K562 (cell line): Measurements from ENCODE around the gene SMG1.

ENCODE experiments used
- BRCA1 ChIP-seq, 2 experiments: fragments of 450-650 bp in 1 of 2; sonication (generic) in 1 of 2; formaldehyde crosslinking in 1 of 2; IDR thresholded peaks; 2 replicates each; pipeline versions ENCODE4 v1.5.0 to v1.6.1; 2017 to 2020; ENCODE audit warnings: mild to moderate bottlenecking in 1 of 2, missing genetic modification reagents in 1 of 2
- C11orf30 ChIP-seq: fragments of 450-650 bp; IDR thresholded peaks from 2 replicates; pipeline ENCODE4 v1.6.1; 2016; ENCODE audit warnings: low read depth, mild to moderate bottlenecking
- GTF2F1 ChIP-seq: IDR thresholded peaks from 2 replicates; pipeline ENCODE4 v1.6.1; 2011; ENCODE audit warnings: low read depth, low read length, improper control_type of control experiment
- HNRNPLL ChIP-seq: fragments of 200-400 bp; formaldehyde crosslinking; IDR thresholded peaks from 2 replicates; pipeline ENCODE4 v1.6.1; 2017; ENCODE audit warnings: low read length, low read depth, mild to moderate bottlenecking; ENCODE audit not compliant: poor library complexity, severe bottlenecking
- KDM1A ChIP-seq, 2 experiments: fragments of 450-650 bp; IDR thresholded peaks; 2 replicates each; pipeline ENCODE4 v1.6.1; 2016; ENCODE audit warnings: mild to moderate bottlenecking in 2 of 2
- MAFK ChIP-seq: IDR thresholded peaks from 2 replicates; pipeline ENCODE4 v1.6.1; 2011; ENCODE audit warnings: low read length, improper control_type of control experiment
- POLR2AphosphoS2 ChIP-seq: IDR thresholded peaks from 2 replicates; pipeline ENCODE4 v1.6.1; 2012; ENCODE audit warnings: low read length, improper control_type of control experiment
- SREBF2 ChIP-seq: sonication (generic); formaldehyde crosslinking; IDR thresholded peaks from 2 replicates; pipeline ENCODE4 v1.4.0; 2020; ENCODE audit warnings: mild to moderate bottlenecking, missing genetic modification reagents
- SRSF1 ChIP-seq: fragments of 200-400 bp; formaldehyde crosslinking; IDR thresholded peaks from 2 replicates; pipeline ENCODE4 v1.6.1; 2017; ENCODE audit warnings: mild to moderate bottlenecking, low read depth, low read length, moderate library complexity
- ZNF274 ChIP-seq: IDR thresholded peaks from 2 replicates; pipeline ENCODE4 v1.6.1; 2011; ENCODE audit warnings: low read depth, mild to moderate bottlenecking, low read length, moderate library complexity, borderline replicate concordance
- TF ChIP-seq, protein P1 (sequence below): fragments of 450-650 bp; formaldehyde crosslinking; conservative IDR thresholded peaks from 2 replicates; pipeline ENCODE4 v1.4.0; 2022; ENCODE audit warnings: mild to moderate bottlenecking, missing genetic modification characterization
- TF ChIP-seq, protein P2 (sequence below): sonication (generic); formaldehyde crosslinking; IDR thresholded peaks from 2 replicates; pipeline ENCODE4 v1.5.0; 2020; ENCODE audit warnings: missing genetic modification reagents
- TF ChIP-seq, protein P3 (sequence below), 3 experiments: IDR thresholded peaks in 2 of 3; conservative IDR thresholded peaks in 1 of 3; 2 replicates each; pipeline ENCODE4 v1.5.1; 2011 to 2012; ENCODE audit warnings: low read length in 3 of 3, mild to moderate bottlenecking in 3 of 3, control low read depth in 2 of 3, improper control_type of control experiment in 1 of 3, inconsistent platforms in 1 of 3, low read depth in 1 of 3, mixed read lengths in 1 of 3, moderate library complexity in 1 of 3; ENCODE audit not compliant: insufficient read depth in 2 of 3

DNA sequence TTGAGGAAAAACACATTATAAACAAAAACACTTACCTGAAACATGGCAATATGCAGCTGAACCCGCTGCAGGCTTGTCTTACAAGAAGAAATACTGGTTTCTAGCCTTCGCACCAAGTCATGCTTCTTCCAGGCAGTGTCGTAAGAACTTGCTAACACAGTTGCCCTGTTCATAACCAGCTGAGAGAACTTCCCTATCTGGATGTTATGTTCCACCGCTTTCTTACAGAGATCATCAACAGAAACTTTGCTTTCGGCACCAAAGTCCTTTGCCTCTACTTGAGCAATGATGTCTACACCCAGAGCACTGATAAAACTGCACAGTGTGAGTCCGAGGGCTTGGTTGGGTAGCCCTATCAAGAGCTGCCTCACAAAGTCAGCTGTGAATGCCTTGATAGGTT lies 97.0 kb downstream of the SMG1 start:
- TF ChIP-seq, protein P1, sequence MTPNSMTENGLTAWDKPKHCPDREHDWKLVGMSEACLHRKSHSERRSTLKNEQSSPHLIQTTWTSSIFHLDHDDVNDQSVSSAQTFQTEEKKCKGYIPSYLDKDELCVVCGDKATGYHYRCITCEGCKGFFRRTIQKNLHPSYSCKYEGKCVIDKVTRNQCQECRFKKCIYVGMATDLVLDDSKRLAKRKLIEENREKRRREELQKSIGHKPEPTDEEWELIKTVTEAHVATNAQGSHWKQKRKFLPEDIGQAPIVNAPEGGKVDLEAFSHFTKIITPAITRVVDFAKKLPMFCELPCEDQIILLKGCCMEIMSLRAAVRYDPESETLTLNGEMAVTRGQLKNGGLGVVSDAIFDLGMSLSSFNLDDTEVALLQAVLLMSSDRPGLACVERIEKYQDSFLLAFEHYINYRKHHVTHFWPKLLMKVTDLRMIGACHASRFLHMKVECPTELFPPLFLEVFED (CRISPR knock-in tag), result no peak
- TF ChIP-seq, protein P2, sequence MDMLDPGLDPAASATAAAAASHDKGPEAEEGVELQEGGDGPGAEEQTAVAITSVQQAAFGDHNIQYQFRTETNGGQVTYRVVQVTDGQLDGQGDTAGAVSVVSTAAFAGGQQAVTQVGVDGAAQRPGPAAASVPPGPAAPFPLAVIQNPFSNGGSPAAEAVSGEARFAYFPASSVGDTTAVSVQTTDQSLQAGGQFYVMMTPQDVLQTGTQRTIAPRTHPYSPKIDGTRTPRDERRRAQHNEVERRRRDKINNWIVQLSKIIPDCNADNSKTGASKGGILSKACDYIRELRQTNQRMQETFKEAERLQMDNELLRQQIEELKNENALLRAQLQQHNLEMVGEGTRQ (CRISPR knock-in tag), result no peak
- TF ChIP-seq KDM1A (IDR thresholded peaks at IDR 0.05), result no peak
- TF ChIP-seq SREBF2 (CRISPR knock-in tag), result no peak
- no peak for TF ChIP-seq BRCA1 (IDR thresholded peaks at IDR 0.05)
- TF ChIP-seq BRCA1 (CRISPR knock-in tag; IDR thresholded peaks at IDR 0.05), result no peak
- no peak for TF ChIP-seq C11orf30
- TF ChIP-seq, protein P3, sequence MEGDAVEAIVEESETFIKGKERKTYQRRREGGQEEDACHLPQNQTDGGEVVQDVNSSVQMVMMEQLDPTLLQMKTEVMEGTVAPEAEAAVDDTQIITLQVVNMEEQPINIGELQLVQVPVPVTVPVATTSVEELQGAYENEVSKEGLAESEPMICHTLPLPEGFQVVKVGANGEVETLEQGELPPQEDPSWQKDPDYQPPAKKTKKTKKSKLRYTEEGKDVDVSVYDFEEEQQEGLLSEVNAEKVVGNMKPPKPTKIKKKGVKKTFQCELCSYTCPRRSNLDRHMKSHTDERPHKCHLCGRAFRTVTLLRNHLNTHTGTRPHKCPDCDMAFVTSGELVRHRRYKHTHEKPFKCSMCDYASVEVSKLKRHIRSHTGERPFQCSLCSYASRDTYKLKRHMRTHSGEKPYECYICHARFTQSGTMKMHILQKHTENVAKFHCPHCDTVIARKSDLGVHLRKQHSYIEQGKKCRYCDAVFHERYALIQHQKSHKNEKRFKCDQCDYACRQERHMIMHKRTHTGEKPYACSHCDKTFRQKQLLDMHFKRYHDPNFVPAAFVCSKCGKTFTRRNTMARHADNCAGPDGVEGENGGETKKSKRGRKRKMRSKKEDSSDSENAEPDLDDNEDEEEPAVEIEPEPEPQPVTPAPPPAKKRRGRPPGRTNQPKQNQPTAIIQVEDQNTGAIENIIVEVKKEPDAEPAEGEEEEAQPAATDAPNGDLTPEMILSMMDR (IDR thresholded peaks at IDR 0.05 in 2 of 3, conservative IDR thresholded peaks at IDR 0.05 in 1 of 3; ENCODE audit: insufficient read depth in 2 of 3, low read depth in 1 of 3, low read length in 3 of 3), result no peak
- TF ChIP-seq POLR2AphosphoS2, result no peak
- no peak for TF ChIP-seq ZNF274
- no peak for TF ChIP-seq MAFK
- TF ChIP-seq HNRNPLL, result no peak
- TF ChIP-seq SRSF1, result no peak
- TF ChIP-seq GTF2F1, result no peak
